Colon (tissue), 2 donors: Measurements from ENCODE around the gene FAM98A.

Experiments used
- FAIRE-seq: peaks from 2 replicates; lab custom pipeline; 2012; peaks lifted over from hg19 to GRCh38; lab: Jason Lieb, UNC
- donor health status: control.
- donor health status: control.

FAM98A gene

DNA sequence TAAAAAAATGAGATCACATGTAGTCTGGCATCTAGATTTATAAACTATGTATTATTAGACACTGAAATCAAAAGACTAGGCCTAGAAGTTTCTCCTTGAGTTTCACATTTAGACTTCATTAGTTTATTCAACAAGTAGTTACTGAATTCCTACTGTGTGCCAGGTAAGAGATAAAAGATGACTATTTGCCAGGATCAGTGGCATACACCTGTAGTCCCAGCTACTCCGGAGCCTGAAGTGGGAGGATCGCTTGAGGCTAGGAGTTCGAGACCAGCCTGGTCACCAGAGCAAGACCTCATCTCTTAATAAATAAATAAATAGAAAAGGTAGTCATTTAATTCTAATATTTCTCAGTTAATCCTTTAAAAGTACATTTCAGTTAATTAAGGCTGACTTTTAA, 2.1 kb downstream of the FAM98A start:
- no peak for FAIRE-seq

DNA sequence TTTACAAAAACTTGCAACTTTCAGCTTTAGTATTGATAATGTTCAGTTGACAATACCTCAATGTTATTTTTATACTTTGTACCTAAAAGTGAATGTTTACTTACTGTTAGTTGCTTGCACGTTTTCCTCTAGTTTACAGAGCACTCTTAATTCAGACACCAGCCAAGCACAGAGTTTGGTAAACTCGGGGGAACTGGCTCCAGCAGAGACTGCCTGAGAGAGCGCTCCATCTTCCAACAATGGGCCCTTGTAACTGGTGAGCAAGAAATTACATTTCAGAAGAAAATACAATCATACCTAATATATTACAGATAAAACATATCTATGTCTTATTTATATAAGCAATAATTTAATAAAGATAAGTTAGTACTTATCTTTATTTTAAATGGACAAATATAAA, 3.7 kb downstream of the FAM98A start:
- FAIRE-seq = no peak

DNA sequence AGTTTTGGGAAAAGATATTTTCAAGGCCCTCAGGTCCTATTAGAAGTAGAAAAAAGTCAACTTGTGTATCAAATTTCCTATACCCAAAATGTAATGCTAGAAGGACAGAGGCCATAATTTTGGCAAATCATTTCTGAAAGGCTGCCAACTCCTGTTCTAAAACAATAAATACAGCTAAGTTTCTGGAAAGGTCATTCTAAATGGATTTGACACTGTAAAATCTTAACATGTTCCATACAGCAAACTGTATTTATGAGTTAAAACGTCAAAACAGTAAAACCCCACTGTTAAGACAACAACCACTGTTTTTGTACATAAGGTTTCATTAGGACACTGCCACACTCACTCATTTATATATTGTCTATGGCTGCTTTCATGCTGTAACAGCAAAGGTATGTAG, 9.7 kb downstream of the FAM98A start:
- FAIRE-seq = no peak

DNA sequence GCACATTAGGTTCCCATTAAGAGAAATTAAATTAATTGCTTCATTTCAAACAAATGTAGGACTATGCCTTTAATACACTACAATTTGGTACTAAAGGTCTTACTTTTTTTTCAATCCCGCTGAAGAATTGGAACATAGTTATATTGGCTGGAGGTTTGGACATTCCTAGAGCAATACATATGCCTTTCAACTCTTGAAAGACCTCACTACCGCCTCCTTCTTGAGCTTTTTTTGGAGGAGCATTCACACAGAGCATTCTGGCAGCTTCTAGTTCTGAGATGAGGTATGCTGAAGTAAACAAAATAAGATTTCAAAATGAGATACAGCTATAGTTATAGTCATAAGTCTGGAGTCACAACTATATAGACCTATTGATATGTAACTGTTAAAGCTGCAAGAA, 10.9 kb downstream of the FAM98A start:
- FAIRE-seq = no peak

DNA sequence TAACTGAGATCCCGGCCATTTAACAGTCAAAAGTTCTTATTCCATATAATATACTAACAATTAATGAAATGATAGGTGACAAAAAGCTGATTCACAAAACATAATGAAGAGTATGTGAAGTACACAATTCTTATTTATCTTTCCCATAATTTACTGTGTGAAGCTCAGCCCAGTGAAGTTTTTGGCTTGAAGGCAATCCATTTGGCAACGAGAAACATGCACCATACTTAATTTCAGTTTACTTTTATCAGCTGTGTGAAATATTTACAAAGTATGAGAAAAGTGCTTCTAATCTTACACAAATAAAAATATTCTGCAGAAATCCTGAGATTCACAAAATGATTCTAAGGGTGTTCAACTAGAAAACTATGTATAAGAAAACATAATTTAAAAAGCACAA, 12.3 kb downstream of the FAM98A start:
- FAIRE-seq = no peak

DNA sequence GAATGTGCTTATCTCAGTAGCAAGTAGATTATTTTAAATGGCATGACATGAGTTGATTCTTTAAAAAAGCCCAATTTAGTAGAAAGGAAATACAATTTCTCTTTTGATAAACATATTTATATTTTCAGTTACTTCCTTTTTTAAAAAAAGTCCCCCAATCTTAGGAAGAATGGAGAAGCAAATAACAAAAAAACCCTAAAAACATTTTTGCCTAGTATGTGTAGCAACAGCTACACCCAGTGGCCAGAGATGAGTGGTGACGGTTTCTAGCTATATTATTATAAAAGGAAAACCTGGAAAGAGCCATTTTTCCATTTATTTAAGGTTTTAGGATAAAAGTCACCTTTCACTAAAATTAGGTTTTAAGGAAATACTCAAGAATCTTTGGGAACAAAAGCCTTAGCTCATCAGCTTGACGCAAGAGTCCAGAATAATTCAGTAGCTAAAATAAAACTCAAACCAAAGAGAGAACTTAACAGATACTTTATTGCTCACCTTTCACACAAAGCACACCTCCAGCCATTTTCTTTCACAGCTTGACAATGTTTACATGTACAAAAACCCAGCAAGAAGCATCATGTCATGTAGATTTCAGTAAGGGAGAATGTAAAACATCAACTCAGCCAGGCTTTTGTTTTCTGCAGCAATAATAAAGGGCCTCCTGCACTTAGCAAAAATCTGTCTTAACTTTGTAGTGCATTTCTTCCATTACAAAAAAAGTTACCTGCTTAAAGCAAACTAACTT, 15.7 kb downstream of the FAM98A start:
- peak; percentile 28 for FAIRE-seq

DNA sequence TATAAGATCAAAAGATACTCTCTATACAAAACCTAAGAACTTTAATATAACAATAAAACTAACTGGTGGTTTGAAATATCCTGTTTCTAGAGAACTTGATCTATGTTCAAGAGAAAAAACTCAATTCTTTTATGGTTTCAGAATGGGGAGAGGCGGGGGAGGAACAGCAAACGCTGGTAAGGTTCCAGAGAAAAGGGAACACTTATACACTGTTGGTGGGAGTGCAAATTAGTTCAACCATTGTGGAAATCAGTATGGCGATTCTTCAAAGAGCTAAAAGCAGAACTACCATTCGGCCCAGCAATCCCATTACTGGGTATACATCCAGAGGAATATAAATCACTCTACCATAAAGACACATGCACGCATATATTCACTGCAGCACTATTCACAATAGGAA, 17.2 kb downstream of the FAM98A start:
- FAIRE-seq = no peak

DNA sequence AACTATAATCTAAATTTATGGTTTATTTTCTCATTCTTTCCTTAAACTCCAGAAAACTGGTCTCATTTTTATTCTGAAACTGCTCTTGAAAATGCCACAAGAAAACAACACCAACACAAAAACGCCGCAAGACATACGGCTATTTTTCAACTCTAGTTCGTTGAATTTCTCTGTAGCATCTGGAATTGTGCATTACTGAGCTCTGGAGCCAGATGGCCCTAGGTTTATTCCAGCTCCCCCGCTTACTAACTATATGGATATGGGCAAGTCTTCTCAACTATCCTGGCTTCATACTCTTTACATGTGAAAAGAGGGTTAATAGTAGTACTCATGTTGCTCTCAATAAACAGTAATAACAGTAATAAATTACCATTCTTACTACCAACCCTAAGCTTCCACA, 19.9 kb downstream of the FAM98A start:
- FAIRE-seq = no peak

DNA sequence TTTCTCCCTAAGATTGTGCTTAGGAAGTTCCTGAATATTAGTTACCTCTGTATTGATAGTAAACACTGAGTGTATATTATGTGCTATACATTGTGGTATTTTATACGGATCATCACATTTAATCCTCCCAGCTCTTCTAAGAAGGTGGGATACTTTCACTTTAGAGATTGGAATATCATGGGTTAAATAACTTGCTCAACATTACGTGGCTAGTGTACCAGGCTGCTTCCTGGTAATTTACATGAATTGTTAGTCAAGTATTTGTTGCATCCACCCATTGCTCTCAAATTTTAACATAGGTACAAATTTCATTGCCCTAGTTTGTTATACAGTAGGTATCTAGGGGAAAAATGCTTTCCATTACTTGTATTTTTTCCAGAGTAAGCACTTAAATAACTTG, 21.4 kb downstream of the FAM98A start:
- FAIRE-seq = no peak

DNA sequence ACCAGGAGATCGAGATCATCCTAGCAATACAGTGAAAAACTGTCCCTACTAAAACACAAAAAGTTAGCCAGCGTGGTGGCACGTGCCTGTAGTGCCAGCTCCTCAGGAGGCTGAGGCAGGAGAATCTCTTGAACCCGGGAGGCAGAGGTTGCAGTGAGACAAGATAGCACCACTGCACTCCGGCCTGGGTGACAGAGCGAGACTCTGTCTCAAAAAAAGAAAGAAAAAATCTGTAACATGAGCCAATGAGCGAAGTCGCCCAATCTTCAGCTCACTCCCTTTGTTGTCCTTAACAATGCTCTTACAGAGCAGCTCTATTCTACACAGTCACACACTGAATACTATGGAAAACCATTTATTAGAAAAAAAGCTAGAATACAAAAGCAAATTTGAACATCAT, 22.0 kb downstream of the FAM98A start:
- FAIRE-seq = no peak

DNA sequence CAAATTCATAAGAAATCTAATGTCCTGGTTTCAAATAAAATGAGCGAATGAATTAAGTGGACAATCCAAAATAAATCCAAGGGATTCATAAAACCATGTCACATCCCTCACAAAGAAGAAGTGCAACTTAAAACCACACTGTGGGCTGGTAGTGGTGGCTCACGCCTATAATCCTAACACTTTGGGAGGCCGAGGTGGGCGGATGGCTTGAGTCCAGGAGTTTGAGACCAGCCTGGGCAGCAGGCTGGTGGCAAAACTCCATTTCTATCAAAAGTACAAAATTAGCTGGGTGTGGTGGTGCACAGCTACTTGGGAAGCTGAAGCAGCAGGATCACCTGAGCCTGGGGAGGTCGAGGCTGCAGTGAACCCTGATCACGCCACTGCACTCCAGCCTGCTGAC, 25.4 kb downstream of the FAM98A start:
- no peak for FAIRE-seq

DNA sequence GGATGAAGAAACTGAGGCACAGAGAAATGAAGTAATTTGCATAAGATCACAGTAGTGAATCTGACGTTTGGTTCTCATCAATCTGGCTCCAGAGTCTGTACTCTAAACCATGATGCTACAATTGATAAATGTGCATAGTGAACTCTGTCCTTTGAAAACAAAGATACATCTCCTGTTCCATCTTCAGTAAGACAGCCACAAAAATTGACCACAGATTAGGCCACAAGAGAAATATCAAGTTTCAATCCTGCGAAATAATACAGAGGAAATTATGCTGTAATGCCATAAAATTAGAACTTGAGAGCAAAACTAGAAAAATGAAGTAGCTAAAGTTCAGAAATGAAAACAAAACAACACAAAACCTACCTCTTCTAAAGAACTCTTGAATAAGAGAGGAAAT, 28.4 kb downstream of the FAM98A start:
- FAIRE-seq = no peak

DNA sequence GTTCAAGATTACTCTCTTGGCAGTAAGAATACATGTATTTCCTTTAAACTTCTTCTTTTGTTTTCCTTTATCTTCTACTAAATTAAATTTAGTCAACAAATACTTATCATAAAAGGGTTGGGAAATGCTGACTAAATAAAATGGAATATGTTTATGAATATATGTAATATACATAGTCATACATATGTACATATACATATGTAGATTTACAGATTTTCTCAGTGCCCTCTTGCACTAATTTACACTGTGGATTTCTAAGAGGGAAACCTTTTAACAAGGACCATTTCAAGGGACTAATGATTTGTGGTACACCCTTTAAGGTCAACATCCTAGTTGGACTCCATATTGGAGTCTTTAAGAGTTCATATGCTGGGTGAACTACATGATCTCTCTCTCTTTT, 37.2 kb downstream of the FAM98A start:
- no peak for FAIRE-seq

DNA sequence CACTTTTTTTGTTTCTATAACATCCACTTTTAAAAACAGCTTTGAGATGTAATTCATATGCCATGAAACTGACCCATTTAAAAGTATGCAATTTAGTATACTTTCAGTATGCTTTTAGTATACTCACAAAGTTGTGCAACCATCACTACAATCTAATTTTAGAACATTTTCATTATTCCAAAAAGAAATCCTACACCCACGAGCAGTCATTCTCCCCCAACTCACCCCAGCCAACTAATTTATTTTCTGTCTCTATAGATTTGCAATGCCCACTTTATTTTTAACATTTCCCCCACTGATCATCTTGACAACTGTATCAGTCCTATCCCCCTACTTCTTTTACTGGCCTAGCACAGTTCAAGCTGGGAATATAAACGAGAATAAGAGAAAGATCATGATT, 39.1 kb downstream of the FAM98A start:
- no peak for FAIRE-seq

DNA sequence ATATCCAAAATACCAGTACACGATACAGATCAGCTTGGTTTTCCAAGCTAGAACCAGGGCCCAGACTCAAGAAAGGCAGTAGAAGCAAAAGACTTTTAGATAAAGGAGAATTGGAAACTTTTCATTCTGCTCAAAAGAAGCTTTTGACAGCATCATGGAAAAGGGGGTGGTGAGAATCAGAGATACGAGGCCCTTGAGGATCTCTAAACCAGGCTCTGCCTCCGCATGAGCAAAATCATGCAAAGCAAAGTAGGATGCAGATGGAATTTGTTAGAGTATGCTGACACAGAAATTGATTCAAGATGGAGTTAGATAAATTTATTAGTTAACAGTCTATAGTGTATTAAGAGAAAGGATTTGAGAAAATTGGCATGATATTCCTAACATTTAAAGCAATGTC, 39.8 kb downstream of the FAM98A start:
- FAIRE-seq = no peak

DNA sequence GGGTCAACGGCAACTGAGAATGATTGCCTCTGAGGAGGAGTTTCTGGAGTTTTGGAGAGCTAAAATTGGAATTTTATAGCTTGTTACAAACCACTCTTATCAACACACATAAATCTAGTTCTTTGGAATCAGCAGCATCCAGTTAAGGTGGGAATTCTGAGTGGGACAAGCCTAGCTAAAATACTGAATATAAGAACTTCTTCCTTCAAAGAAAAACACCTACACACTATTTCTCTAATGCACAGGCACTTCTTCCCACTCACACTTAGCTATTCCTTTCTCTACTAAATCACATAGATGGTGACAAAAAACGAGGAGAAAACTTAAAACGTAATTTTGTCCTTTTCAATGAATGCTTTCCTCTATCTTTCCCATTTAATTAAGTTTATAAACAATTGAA, 43.4 kb downstream of the FAM98A start:
- no peak for FAIRE-seq

DNA sequence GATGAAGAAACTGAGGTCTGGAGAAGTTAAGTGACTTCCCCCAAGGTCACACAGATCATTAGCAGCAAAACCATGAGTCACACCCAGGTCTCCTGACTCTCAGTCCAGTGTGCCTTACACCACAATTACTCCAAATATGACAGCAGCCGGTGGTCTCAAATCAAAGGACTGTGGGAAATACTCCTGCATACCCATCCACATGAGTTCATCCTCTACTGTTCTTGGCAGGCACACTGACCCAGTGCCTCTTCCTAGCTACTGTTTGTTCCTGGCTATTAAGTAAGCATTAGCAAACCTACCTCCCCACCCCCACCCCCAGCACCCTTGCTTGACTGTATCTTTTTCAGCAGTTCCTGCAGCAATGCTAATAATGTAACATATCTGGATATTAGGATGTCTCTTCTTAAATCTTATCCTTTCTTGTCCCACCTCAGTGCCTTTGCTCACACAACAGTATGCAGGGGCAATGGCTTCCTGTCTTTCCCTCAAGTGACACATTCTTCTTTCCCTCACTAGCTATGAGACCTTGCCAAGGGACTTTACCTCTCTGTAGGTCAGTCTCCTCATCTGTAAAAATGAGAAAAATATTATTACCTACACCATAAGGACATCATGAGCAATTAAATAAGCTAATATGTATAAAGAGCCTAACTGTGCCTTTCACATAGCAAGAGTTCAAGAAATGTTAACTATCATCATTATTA, 46.2 kb downstream of the FAM98A start:
- no peak for FAIRE-seq

DNA sequence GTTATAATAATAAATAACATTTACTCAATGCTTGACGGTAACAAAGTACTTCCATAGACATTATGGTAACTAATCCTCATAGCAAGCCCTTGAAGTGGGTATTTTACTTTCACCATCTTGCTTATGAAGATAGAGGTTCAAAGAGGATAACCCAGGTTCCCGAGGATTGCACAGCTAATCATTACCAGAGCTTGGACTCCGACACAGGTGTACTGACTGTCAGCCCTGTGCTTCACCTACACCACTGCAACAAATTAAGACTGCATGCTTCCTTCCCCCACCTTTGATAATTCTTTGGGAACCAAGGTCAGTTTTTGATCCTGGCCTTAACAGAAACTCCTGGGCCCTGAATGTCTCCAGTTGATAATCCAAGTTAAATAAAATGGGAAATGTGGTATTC, 48.9 kb downstream of the FAM98A start:
- FAIRE-seq = no peak

DNA sequence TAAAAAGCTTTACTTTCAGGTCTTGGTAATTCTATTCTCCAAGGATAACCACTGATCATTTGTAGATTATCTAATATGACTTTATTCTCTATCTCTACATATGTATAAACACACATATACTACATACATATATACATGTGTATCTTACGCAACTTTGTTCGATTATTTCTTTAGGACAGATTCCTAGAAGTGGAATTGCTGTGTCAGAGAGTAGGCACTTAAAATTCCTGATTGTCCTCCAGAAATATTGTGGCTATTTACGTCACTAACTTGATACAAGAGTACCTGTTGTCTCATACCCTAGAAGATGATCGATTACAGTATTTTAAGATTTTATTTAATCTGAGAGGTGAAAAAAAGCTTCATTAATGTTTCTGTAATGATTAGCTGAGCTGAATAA, 57.9 kb downstream of the FAM98A start:
- FAIRE-seq = no peak

DNA sequence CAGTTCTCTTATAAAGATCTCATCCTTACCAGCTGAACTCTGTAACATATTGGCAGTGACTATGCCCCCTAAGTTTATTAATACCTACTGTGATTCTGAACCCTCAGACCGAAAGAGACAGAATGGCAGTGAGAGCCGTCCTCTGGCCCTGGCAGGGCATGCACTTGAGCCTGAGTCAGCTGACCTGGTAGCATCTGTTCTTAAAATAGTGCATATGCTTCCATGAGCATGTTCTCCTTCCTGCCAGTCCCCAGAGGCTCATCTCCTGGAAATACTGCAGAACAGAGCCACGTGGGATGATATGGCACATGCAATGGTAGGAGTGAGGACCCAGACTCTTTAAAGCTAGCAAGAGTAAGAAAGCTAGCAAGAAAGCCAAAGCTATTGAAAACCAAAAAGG, 63.7 kb downstream of the FAM98A start:
- no peak for FAIRE-seq
